Measurements from ENCODE around the gene KRTAP2-1. TPM values are rescaled to one million over a fixed set of nuclear protein-coding genes. Genes with fewer than 3 reads are reported as not detected.

Gene KRTAP2-1
- total and polyA plus RNA-seq, 2 of the 13 experiments (the other 11 are each of a cell fraction or from before 2014, with no cell fraction given) = not detected

GRCh38 chr17:41009301-41009760 is 37.8 kb downstream of the KRTAP2-1 start (continued):
- TF ChIP-seq ZNF879 (CRISPR knock-in tag; IDR thresholded peaks at IDR 0.05) (no peak), FOSL2 (CRISPR knock-in tag; IDR thresholded peaks at IDR 0.05) (peak; percentile 75), ZNF3 (CRISPR knock-in tag; IDR thresholded peaks at IDR 0.05) (no peak), ATF7 (IDR thresholded peaks at IDR 0.05) (no peak), ATF7 (CRISPR knock-in tag; IDR thresholded peaks at IDR 0.05) (no peak), ZNF772 (CRISPR knock-in tag; IDR thresholded peaks at IDR 0.05) (0 out of 2 replicates have a peak, but pooled peaks have one; percentile 52), GTF2F1 (IDR thresholded peaks at IDR 0.05; ENCODE audit: low read length) (no peak), ZNF609 (CRISPR knock-in tag; IDR thresholded peaks at IDR 0.05; ENCODE audit: borderline replicate concordance) (peak; percentile 87), E2F1 (CRISPR knock-in tag; IDR thresholded peaks at IDR 0.05) (no peak), FOXA3 (CRISPR knock-in tag; IDR thresholded peaks at IDR 0.05) (peak; percentile 94), NCOA1 (CRISPR knock-in tag; IDR thresholded peaks at IDR 0.05) (no peak), SKIL (CRISPR knock-in tag; IDR thresholded peaks at IDR 0.05; ENCODE audit: borderline replicate concordance) (no peak), NFKB2 (CRISPR knock-in tag; IDR thresholded peaks at IDR 0.05; ENCODE audit: borderline replicate concordance) (no peak), ZNF616 (CRISPR knock-in tag; IDR thresholded peaks at IDR 0.05; ENCODE audit: low read depth) (no peak), SAFB2 (CRISPR knock-in tag; IDR thresholded peaks at IDR 0.05; ENCODE audit: borderline replicate concordance, low read depth) (no peak; the same call in 1 of the 2 replicates), ZNF431 (CRISPR knock-in tag; IDR thresholded peaks at IDR 0.05; ENCODE audit: borderline replicate concordance, low read depth) (no peak)
- TF ChIP-seq, protein P1, sequence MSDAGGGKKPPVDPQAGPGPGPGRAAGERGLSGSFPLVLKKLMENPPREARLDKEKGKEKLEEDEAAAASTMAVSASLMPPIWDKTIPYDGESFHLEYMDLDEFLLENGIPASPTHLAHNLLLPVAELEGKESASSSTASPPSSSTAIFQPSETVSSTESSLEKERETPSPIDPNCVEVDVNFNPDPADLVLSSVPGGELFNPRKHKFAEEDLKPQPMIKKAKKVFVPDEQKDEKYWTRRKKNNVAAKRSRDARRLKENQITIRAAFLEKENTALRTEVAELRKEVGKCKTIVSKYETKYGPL (CRISPR knock-in tag; IDR thresholded peaks at IDR 0.05) = 0 out of 2 replicates have a peak, but pooled peaks have one; percentile 18
- TF ChIP-seq, protein P2, sequence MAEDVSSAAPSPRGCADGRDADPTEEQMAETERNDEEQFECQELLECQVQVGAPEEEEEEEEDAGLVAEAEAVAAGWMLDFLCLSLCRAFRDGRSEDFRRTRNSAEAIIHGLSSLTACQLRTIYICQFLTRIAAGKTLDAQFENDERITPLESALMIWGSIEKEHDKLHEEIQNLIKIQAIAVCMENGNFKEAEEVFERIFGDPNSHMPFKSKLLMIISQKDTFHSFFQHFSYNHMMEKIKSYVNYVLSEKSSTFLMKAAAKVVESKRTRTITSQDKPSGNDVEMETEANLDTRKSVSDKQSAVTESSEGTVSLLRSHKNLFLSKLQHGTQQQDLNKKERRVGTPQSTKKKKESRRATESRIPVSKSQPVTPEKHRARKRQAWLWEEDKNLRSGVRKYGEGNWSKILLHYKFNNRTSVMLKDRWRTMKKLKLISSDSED (CRISPR knock-in tag; IDR thresholded peaks at IDR 0.05) = no peak

Measured in HepG2 (cell line).